Activated CD8-positive, alpha-beta T cell treated with anti-CD3 and anti-CD28 coated beads for 36 hours (primary cell): Measurements from ENCODE around the gene NHERF1. TPM values are rescaled to one million over a fixed set of nuclear protein-coding genes. Genes with fewer than 3 reads are reported as not detected.

Source experiments
- ATAC-seq: fragments of 200-7000 bp; cut with Tn5 transposase; one replicate; pipeline ENCODE4 v1.10.0; 2021; ENCODE audit warnings: mild to moderate bottlenecking, moderate library complexity
- CTCF ChIA-PET: fragments of 350-600 bp; sonication (Branson Sonifier 250); formaldehyde crosslinking; loops from one replicate; lab custom pipeline; 2021; ENCODE audit warnings: antibody characterized with exemption; lab: Charles Lee
- POLR2A ChIA-PET: fragments of 350-600 bp; sonication (Branson Sonifier 250); formaldehyde crosslinking; loops from one replicate; lab custom pipeline; 2021; ENCODE audit warnings: antibody characterized with exemption; lab: Charles Lee
- DNase-seq: peaks from one replicate; pipeline ENCODE4 v3.0.0-alpha.2; 2020
- H3K27ac Mint-ChIP-seq: one replicate; pipeline ENCODE4 v1.8.0; 2021; ENCODE audit warnings: mild to moderate bottlenecking, mixed read lengths
- H3K27me3 Mint-ChIP-seq: one replicate; pipeline ENCODE4 v1.8.0; 2021; ENCODE audit warnings: mixed read lengths
- H3K36me3 Mint-ChIP-seq: one replicate; pipeline ENCODE4 v1.8.0; 2021; ENCODE audit warnings: low read depth, mixed read lengths
- H3K4me1 Mint-ChIP-seq: one replicate; pipeline ENCODE4 v1.8.0; 2021; ENCODE audit warnings: low read depth, mixed read lengths
- H3K4me3 Mint-ChIP-seq: one replicate; pipeline ENCODE4 v1.8.0; 2021; ENCODE audit warnings: mild to moderate bottlenecking, moderate library complexity, mixed read lengths
- H3K9me3 Mint-ChIP-seq: one replicate; pipeline ENCODE4 v1.8.0; 2021; ENCODE audit warnings: mixed read lengths
- intact Hi-C: fragments of 100-400 bp; cut with micrococcal nuclease; formaldehyde crosslinking; loops from one replicate; pipeline ENCODE4 v1.10.0; 2022
- total RNA-seq, 2 experiments: library from RNA; stranded (reverse); gene quantifications; one replicate each; pipeline ENCODE4 v1.2.3, GENCODE V29; 2021
- TF ChIP-seq, protein P1 (sequence below): fragments of 200-600 bp; IDR thresholded peaks from one replicate; pipeline ENCODE4 v1.8.0; 2022; ENCODE audit warnings: antibody characterized with exemption, mild to moderate bottlenecking

The NHERF1 gene
- total RNA-seq, 2 experiments from 2014 or later: 143 to 150 TPM

DNA sequence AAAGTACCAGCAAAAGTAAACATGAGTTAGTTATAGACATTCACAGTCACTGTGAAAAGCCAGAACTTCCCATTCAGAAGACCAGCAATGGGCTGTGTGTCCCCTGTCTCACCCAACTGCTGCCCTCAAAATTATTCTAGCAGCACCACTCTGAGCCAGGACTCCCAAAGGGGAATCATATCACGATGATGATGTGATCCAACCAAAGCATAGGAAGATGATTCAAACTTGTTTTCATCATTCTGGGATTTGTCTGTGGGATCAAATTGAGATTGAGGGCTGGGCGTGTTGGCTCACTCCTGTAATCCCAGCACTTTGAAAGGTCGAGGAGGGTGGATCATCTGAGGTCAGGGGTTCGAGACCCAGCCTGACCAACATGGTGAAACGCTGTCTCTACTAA, 34.1 kb downstream of the NHERF1 start:
- intact Hi-C loops: no loop called here

DNA sequence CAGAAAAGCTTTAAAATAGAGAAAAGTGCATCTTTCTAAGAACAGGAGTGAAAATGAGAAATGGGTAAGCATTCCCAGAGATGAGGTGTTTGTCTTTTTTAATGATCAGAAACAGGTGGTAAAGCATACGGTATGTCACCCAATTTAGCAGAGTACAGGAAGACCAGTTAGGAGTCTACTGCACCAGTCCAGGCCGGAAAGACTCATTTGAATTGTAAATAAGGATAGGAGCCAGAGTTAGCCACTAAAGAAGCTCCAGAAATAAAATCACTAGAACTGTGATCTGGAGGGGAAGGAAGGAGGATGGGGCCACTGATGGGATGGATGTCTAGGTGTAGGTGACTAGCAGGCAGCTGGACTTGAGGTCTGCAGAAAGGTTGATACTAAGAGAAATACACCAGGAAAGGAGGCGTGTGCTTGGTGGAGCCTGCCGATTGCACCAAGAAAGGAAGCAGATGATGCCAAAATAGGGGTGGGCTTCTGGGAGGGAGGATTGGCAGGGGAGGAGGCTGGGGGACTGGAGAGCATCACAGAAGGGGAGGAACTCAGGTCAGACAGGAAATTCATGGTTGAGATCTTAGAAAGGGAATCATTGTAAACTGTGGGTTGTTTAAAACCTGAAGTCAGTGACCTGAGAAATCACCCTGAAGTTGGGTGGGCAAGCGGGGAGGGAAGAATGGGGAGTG, 35.8 kb downstream of the NHERF1 start:
- no peak overlapping the region for H3K4me3 Mint-ChIP-seq
- no peaks in the 10 kb centered on the region for H3K27me3 Mint-ChIP-seq
- CTCF ChIA-PET: interaction anchor here (0.8 to 6.2 kb wide), 5 partner anchors 10 to 127 kb away, joined by 3 to 51 read pairs (median 4); no protein-coding TSS in a partner anchor
- H3K27ac Mint-ChIP-seq: peak overlapping the region; percentile 11
- no peak for ATAC-seq
- peaks cover 23% of the 10 kb centered on the region for H3K36me3 Mint-ChIP-seq
- intact Hi-C loops: no loop called here
- no peak for DNase-seq
- H3K9me3 Mint-ChIP-seq: no peaks in the 10 kb centered on the region
- TF ChIP-seq, protein P1, sequence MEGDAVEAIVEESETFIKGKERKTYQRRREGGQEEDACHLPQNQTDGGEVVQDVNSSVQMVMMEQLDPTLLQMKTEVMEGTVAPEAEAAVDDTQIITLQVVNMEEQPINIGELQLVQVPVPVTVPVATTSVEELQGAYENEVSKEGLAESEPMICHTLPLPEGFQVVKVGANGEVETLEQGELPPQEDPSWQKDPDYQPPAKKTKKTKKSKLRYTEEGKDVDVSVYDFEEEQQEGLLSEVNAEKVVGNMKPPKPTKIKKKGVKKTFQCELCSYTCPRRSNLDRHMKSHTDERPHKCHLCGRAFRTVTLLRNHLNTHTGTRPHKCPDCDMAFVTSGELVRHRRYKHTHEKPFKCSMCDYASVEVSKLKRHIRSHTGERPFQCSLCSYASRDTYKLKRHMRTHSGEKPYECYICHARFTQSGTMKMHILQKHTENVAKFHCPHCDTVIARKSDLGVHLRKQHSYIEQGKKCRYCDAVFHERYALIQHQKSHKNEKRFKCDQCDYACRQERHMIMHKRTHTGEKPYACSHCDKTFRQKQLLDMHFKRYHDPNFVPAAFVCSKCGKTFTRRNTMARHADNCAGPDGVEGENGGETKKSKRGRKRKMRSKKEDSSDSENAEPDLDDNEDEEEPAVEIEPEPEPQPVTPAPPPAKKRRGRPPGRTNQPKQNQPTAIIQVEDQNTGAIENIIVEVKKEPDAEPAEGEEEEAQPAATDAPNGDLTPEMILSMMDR: no peak
- peaks cover 61% of the 10 kb centered on the region for H3K4me1 Mint-ChIP-seq
- POLR2A ChIA-PET: interaction anchor here (0.7 to 2.1 kb wide), 4 partner anchors 35 to 154 kb away, joined by 3 to 8 read pairs (median 4); no protein-coding TSS in a partner anchor

More for the DNA sequence above, 34.1 kb downstream of the NHERF1 start:
- peaks cover 70% of the 10 kb centered on the region for H3K4me1 Mint-ChIP-seq
- peaks cover 20% of the 10 kb centered on the region for H3K36me3 Mint-ChIP-seq
- ChIA-PET CTCF (interaction anchor here (1.2 to 6.5 kb wide), 7 partner anchors 9 to 125 kb away, joined by 3 to 76 read pairs (median 10); no protein-coding TSS in a partner anchor), POLR2A (interaction anchor here (1.4 kb wide), 1 partner anchor 37 kb away, joined by 4 read pairs; no protein-coding TSS in a partner anchor)
- H3K4me3 Mint-ChIP-seq: no peak overlapping the region
- ATAC-seq (no peak), DNase-seq (no peak)
- TF ChIP-seq, protein P1: no peak
- H3K9me3 Mint-ChIP-seq: no peaks in the 10 kb centered on the region
- H3K27me3 Mint-ChIP-seq: no peaks in the 10 kb centered on the region
- no peak overlapping the region for H3K27ac Mint-ChIP-seq

DNA sequence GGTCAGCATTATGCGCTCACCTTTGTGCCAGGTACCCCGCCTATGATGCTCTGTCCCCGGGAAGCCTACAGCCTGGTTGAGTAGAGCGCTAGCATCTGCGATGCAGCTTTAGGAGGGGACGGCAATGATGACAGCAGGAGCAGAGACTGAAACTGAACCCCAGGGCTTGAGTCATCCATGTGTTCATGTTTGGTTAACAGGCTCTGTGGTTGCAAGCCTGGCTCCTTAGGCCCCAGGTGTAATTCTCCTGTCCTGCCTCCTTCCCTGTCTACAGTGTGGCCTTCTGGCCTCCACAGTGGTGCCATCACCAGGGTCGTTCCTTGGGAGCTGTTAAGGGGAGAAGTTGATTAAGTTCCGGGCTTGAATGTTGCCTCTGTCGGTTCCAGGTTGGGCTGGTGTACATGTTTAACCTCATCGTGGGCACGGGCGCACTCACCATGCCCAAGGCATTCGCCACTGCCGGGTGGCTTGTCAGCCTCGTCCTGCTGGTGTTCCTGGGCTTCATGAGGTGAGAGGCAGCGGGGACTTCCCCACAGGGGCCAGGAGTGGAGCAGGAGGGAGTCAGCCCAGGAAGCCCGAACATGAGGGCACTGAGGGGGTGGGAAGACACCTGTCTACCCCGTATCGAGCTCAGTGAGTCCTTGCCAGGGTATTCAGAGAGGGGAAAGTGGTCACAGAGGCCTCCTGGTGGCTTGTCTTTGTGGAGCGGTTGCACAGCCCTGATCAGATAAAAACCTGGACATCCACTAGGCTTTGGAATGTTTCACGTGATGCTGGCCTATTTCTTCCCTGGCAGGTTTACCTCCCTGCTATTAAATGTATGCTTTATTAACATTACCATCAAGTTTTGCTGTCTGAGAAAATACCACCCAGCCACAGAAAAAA, 36.9 kb downstream of the NHERF1 start:
- TF ChIP-seq, protein P1: no peak
- Mint-ChIP-seq H3K27me3 (no peaks in the 10 kb centered on the region), H3K36me3 (peaks cover 21% of the 10 kb centered on the region), H3K4me3 (no peak overlapping the region), H3K9me3 (no peaks in the 10 kb centered on the region), H3K4me1 (peaks cover 54% of the 10 kb centered on the region), H3K27ac (peak overlapping the region; percentile 47)
- intact Hi-C loops: no loop called here
- ChIA-PET POLR2A (interaction anchor here (1.1 to 2.1 kb wide), 2 partner anchors 36 to 80 kb away, joined by 3 to 8 read pairs; no protein-coding TSS in a partner anchor), CTCF (interaction anchor here (0.6 to 6.2 kb wide), 6 partner anchors 14 to 128 kb away, joined by 3 to 51 read pairs (median 4); no protein-coding TSS in a partner anchor)
- DNase-seq: peak; percentile 65
- peak; percentile 68 for ATAC-seq

DNA sequence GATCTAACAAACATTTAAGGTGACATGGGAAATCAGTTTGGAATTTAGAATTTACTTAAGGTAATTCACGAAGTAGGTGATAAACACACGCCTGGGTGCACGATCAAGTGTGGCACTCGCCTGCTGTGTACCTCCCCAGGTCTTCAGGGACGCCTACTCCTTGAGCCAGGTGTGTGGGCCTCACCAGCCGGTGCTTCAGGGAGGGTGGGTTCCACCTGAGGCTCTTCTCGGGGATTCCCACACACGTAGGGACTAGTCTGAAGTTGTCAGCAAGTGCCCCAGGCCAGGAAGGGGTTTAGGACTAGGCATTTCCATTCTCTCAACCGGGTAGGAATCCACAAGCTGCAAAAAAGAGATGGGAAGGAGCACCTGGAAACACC, 37.5 kb downstream of the NHERF1 start:
- no peak for ATAC-seq
- no peak for DNase-seq
- ChIA-PET POLR2A (no interaction called here), CTCF (interaction anchor here (0.8 to 6.2 kb wide), 8 partner anchors 9 to 128 kb away, joined by 3 to 51 read pairs (median 4); partner anchors contain the start of gene FDXR)
- H3K9me3 Mint-ChIP-seq: no peaks in the 10 kb centered on the region
- TF ChIP-seq, protein P1: no peak
- H3K27me3 Mint-ChIP-seq: no peaks in the 10 kb centered on the region
- H3K27ac Mint-ChIP-seq: peak overlapping the region; percentile 47
- no peak overlapping the region for H3K4me3 Mint-ChIP-seq
- H3K36me3 Mint-ChIP-seq: peaks cover 22% of the 10 kb centered on the region
- intact Hi-C loops: no loop called here
- peaks cover 54% of the 10 kb centered on the region for H3K4me1 Mint-ChIP-seq
